Right lobe of liver (tissue), 4 donors: ENCODE data around the gene KRT76.

Experiments used
- CTCF ChIP-seq, 4 donors: fragments of 200-600 bp in 3 of 4; fragments of 450-650 bp in 1 of 4; IDR thresholded peaks; one replicate each; pipeline versions ENCODE4 v1.5.1 to v1.8.0; 2016 to 2022; ENCODE audit warnings: antibody characterized with exemption in 4 of 4, mild to moderate bottlenecking in 2 of 4
- POLR2A ChIP-seq: fragments of 450-650 bp; IDR thresholded peaks from one replicate; pipeline ENCODE4 v1.6.1; 2017; ENCODE audit warnings: antibody characterized with exemption, mild to moderate bottlenecking
- donor health status: DM: no; HTN: no; CAD: no.
- donor health status: DM: no; HTN: no; CAD: no.
- donor health status: DM: no; HTN: yes; CAD: no.

GRCh38 chr12:52805000-52805399 is 27.9 kb upstream of the KRT76 start:
- TF ChIP-seq CTCF (IDR thresholded peaks at IDR 0.05) (no peak), POLR2A (no peak)
